GM06990 (cell line): ENCODE results near the gene MAPKAPK2.
"Not testable (repeated sequence)": the region's sequence is repeated elsewhere in the genome, so short reads cannot be mapped to it uniquely, and the experiment has no call there.

Experiments
- DNase-seq: peaks from one replicate; pipeline ENCODE4 v3.0.0-alpha.2; 2011; ENCODE audit not compliant: insufficient read length; ENCODE audit errors: extremely low read depth
- H3K27me3 ChIP-seq: replicated peaks from 2 replicates; pipeline ENCODE4 v1.6.0; 2011; ENCODE audit warnings: low read length; ENCODE audit not compliant: control insufficient read depth, insufficient read depth
- H3K36me3 ChIP-seq: 2 replicates; pipeline ENCODE4 v1.5.1; 2011; ENCODE audit warnings: low read length; ENCODE audit not compliant: control insufficient read depth, insufficient read depth
- H3K4me3 ChIP-seq: replicated peaks from 2 replicates; pipeline ENCODE4 v1.5.1; 2011; ENCODE audit warnings: low read depth, mild to moderate bottlenecking, control low read depth, low read length
- CTCF ChIP-seq: IDR thresholded peaks from 2 replicates; pipeline ENCODE4 v1.5.1; 2011; ENCODE audit warnings: low read length, control low read depth, mild to moderate bottlenecking, inconsistent platforms; ENCODE audit not compliant: insufficient read depth, poor library complexity, severe bottlenecking

Gene MAPKAPK2

GRCh38 chr1:206774093-206774492, 89.4 kb downstream of the MAPKAPK2 start:
- Histone ChIP-seq H3K4me3 (peak overlapping the region; percentile 62), H3K27me3 (no peaks in the 10 kb centered on the region), H3K36me3 (no peaks in the 10 kb centered on the region)
- DNase-seq: peak; percentile 65
- TF ChIP-seq CTCF: no peak

DNA sequence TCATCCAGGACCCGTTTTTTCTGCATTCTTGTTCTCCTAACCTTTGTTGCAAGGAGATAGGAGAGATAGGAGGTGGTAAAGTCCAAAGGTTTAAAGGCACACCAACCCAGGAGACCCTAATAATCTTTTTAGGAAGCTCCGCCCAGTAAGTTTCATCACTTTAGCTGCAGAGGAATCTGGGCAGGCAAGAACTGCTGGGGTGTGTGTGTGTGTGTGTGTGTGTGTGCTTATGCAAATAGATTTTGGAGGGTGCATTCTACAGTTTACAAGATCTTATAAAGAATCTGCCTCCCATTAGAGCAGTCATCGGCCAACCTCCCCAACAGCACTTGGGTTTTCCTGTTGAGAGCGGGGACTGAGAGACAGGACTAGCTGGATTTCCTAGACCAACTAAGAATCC, 91.5 kb downstream of the MAPKAPK2 start:
- Histone ChIP-seq H3K4me3 (no peak overlapping the region), H3K27me3 (no peaks in the 10 kb centered on the region), H3K36me3 (no peaks in the 10 kb centered on the region; the same call in 1 of the 2 replicates)
- DNase-seq: no peak
- TF ChIP-seq CTCF: no peak

DNA sequence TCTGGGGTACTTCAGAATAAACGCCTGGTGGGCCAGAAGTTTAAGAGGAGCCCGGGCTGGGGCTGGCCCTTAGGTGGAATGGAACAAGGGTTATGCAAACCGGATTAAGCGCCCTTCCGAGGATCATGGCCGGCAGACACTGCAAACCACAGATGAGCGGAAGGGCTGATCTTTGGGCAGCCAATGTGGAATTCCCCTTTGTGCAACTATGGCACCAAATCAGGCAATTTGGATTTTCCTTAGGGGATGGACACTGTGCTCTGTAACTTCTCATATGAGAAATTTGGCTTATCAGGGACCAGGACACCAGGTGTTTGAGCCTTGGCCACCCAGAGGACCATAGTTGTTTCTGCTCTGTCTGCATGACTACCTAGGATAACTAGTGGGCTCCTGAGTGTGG, 93.3 kb downstream of the MAPKAPK2 start:
- Histone ChIP-seq H3K4me3 (no peak overlapping the region), H3K36me3 (no peaks in the 10 kb centered on the region; the same call in 1 of the 2 replicates), H3K27me3 (no peaks in the 10 kb centered on the region)
- no peak for DNase-seq
- no peak for TF ChIP-seq CTCF

DNA sequence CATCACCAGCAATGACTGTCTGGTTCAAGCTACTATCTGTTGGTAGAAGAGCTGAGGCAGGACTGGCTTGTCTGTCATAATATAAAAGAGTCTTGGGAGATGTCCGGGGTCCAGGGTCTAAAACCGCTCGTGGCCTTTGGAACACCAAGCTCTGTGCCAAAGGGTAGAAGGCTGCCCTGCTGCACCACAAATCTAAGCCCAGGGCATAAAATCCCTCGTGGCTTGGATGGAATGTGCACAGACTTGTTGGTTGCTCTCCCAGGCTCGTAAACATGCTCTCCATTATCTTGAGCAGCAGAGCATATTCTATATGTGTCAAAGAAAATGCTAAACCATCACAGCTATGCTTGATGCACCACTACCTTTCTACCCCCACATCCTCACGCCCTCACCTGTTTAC, 94.2 kb downstream of the MAPKAPK2 start:
- DNase-seq, H3K4me3 ChIP-seq, H3K27me3 ChIP-seq, H3K36me3 ChIP-seq: not testable (repeated sequence)

DNA sequence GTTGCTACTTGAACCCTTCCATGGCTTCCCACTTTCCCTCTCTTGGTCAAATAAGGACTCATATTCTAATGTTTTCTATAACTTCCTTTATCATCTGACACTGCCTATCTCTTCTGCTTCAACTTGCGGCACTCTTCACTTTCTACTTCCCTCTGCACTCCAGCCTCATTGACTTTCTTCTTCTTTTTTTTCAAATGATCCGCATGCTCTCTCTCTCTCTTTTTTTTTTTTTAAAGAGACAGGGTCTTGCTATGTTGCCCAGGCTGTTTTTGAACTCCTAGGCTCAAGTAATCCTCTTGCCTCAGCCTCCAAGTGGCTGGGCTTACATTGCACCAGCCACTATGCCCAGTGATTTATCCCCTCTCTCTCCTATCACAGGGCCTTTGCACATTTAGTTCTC, 94.9 kb downstream of the MAPKAPK2 start:
- no peak for DNase-seq
- Histone ChIP-seq H3K27me3 (no peaks in the 10 kb centered on the region), H3K36me3 (no peaks in the 10 kb centered on the region; the same call in 1 of the 2 replicates), H3K4me3 (no peak overlapping the region)
- TF ChIP-seq CTCF: no peak

GRCh38 chr1:206782448-206782847, 97.7 kb downstream of the MAPKAPK2 start:
- Histone ChIP-seq H3K36me3 (no peaks in the 10 kb centered on the region; the same call in 1 of the 2 replicates), H3K4me3 (no peak overlapping the region), H3K27me3 (no peaks in the 10 kb centered on the region)
- DNase-seq: peak; percentile 73
- no peak for TF ChIP-seq CTCF
